Stimulated activated CD4-positive, alpha-beta T cell treated with anti-CD3 and anti-CD28 coated beads, Interleukin-2, amount 100 ng/mL, for 4 hours (primary cell): ENCODE data around the gene UTP11.
"Not testable (repeated sequence)": the region's sequence is repeated elsewhere in the genome, so short reads cannot be mapped to it uniquely, and the experiment has no call there.

Experiments used
- DNase-seq: peaks from one replicate; pipeline ENCODE4 v3.0.0-alpha.2; 2020; ENCODE audit warnings: low read depth

The UTP11 gene, protein sequence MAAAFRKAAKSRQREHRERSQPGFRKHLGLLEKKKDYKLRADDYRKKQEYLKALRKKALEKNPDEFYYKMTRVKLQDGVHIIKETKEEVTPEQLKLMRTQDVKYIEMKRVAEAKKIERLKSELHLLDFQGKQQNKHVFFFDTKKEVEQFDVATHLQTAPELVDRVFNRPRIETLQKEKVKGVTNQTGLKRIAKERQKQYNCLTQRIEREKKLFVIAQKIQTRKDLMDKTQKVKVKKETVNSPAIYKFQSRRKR

DNA sequence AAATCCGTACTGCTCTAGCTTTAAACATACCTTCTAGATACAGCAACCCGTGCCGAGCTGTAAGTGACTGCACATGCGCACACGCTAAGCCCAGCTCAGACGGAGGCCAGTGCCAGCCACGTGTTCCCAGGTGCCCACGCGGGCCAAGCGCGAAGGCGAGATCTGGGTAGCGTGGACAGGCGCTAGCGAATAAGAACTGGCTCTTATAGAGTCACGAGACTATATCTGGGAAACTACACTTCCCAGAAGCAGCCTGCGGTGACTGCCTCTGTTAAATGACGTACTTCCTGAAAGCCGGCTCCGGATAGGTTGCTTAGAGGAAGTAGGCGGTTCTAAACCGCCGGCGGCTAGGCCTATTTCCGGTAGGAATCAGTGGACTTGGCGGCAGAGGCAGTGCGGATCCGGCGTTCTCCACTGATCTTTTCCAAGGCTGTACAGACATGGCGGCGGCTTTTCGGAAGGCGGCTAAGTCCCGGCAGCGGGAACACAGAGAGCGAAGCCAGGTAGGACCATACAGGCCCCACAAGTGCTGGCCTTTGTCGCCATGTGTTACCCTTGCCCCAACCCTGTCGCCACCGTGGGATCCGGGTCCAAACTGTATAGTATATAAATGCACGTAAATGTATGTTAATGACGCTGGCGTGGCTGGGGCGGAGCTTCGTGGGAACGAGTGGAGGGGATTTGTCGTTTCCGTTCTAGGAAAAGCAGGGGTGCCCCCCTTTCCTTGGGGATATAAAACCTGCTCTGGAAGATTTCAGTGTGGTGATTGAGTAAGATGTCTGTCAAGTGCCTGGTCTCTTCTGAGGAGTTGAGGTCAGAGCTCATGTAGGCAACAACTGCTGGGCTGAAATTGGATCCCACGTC is at the start of gene UTP11:
UTP11 (plus strand) TSS at position 372 of the 864 bp plus-strand sequence; CDS start at position 441, 69 bp downstream.
- peak; percentile 88 for DNase-seq

DNA sequence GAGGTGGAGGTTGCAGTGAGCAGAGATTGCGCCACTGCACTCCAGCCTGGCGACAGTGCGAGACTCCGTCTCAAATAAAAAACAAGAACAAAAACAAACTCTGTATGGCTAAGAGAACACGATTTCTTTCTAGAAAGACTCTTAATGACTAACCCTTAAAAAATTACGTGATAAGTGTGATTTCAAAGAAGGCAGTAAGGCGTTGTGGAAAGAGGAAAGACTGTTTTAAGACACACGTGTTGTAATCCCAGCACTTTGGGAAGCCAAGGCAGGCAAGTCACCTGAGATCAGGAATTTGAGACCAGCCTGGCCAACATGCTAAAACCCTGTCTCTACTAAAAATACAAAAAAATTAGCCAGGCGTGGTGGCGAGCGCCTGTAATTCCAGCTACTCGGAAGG is 48.4 kb upstream of the UTP11 start:
- not testable (repeated sequence) for DNase-seq

DNA sequence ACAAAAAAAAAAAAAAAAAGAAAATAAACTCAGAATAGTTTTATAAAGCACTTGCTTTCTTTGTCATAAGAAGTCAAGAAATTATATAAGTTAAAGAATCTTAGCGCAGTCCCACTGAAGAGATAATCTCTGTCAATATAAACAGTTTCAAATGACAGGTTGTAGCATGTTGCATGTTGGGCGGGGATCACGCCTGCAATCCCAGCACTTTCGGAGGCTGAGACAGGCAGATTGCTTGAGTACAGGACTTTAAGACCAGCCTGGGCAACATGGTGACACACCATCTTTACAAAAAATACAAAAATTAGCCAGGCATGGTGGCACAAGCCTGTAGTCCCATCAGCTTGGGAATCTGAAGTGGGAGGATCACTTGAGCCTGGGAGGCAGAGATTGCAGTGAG is 47.2 kb upstream of the UTP11 start:
- no peak for DNase-seq

DNA sequence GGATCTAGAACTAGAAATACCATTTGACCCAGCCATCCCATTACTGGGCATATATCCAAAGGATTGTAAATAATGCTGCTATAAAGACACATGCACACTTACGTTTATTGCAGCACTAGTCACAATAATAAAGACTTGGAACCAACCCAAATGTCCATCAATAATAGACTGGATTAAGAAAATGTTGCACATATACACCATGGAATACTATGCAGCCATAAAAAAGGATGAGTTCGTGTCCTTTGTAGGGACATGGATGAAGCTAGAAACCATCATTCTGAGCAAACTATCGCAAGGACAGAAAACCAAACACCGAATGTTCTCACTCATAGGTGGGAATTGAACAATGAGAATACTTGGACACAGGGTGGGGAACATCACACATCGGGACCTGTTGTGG is 38.9 kb upstream of the UTP11 start:
- not testable (repeated sequence) for DNase-seq

DNA sequence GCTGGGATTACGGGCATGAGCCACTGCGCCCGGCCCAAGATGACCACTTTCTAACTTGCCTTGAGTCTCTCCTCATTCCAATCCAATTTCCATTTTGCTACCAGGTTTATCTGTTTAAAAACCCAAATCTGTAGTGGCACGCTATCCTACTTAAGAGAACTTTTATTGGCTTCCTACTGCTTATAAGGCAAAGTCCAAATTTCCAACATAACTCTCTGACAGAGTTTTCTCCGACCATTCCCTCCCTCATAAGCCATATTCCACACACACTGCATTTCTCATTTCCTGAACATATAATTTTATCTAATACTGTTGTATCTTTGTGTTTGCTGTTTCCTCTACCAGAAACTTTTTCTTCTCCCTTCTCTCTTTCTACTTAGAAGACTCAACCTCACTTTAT is 38.0 kb upstream of the UTP11 start:
- no peak for DNase-seq

DNA sequence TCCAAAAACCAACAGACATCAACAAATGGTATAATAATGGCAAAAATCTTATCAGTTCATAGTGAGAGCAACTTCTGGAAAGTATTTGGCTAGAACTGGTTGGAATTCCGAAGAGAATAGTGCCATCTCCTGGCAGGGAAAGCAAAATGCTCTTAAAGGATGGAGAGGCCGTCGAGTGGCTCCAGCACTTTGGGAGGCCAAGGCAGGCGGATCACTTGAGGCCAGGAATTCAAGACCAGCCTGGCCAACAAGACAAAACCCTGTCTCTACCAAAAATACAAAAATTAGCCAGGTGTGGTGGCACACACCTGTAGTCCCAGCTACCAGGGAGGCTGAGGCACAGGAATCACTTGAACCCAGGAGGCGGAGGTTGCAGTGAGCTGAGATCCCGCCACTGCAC is 37.5 kb upstream of the UTP11 start:
- not testable (repeated sequence) for DNase-seq

DNA sequence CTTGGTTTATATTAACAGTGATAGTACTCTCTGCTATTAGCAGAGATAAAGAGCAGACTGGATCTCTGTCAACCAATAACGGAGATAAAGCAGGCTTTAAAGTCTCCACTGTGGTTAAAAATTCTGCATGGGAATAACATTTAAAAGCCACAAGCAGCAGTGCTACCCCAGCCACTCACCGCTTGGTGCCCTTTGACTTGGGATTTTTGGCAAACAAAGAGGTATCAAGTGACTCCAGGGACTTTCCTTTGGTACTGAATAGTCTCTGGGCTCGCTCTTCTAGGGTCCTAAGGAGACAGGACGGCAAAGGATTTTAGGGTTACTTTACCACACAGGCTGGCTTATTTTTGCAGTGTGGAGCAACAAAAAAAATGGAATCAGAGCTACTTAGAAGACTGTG is 34.0 kb upstream of the UTP11 start:
- DNase-seq, result no peak

DNA sequence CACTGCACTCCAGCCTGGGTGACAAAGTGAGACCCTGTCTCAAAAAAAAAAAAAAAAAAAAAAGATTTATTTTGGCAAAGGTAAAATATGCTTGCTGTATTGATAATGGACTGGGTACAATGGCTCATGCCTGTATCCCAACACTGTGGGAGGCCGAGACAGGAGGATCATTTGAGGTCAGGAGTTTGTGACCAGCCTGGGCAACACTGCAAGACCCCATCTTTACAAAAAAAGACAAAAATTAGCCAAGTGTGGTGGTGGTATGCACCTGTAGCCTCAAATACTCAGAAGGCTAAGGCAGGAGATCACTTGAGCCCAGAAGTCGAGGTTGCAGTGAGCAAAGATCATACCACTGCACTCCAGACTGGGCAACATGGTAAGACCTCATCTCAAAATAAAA is 29.0 kb upstream of the UTP11 start:
- DNase-seq, result no peak

DNA sequence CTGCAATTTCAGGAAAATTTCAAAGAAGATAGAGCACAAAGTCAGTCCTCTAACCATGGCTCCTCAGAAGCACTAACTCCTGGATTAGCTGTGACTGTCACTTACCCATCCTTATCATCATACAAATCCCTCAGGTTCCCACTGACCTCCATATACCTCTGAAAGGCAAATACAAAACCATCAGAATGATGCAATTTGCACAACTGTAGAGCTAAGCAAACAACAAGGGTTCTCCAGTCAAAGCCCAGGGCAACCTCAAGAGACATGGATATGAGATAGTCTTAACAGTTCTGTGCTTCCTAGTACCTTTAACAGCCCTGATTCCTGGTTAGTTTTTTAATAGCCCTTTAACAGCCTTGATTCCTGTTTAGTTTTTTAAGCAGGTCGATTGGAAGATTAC is 24.9 kb upstream of the UTP11 start:
- no peak for DNase-seq

DNA sequence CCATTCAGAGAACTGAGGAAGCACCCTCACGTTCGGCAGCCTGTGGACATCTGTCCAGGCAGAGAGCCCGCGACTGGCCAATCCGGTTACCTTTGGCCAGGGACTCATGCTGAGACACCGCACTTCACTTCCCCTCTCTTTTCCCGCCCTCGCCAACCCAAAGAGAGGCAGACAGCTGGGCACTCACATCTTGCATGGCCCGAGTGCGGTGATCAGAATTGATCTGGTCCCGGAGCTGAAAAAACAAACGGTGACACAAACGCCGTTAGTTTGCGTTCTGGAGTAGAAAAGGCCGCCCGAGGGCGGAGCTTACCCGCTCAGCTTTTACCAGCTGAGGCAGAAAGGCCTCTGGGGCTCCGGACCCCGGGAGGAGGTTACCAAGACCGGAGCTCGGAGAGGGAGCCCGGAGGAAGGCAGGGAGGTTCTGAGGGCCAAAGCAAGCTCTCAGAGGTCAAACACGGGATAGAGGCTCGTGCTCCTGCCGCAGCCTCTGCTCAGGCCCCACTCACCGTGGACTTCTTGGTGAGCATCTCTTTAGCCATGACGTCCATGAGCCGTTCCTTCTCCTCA is 23.1 kb upstream of the UTP11 start:
- DNase-seq, result no peak

DNA sequence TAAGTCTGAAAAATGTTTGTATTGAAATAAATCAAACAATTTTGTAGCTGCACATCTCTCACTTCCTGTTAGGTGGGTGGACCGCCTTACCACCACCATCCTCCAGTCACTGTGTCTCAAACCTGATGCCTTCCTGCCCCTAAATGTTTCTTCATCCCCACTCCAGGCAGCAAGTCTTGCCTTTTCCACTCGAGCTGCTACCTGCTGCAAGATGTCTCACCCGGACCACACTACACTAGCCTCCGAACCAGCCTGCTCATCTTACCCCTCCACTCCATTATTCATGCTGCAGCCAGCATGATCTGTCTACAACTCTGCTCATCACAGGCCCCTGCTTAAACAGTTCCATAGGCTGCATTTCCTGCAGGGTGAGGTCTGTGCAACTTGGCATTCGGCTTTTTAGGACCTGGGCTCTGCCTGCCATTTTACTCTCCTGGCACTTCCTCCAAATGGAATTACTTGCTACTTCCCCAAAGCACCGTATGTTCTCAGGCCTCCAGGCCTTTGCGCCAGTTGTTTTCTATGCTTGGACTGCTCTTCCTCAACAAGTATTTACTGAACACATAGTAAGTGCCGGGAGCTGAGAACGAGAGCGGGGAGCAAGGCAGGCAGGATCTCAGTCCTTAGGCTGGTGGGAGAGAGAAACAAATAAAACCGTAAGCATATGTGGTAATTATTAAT is 17.5 kb upstream of the UTP11 start:
- DNase-seq, result no peak

DNA sequence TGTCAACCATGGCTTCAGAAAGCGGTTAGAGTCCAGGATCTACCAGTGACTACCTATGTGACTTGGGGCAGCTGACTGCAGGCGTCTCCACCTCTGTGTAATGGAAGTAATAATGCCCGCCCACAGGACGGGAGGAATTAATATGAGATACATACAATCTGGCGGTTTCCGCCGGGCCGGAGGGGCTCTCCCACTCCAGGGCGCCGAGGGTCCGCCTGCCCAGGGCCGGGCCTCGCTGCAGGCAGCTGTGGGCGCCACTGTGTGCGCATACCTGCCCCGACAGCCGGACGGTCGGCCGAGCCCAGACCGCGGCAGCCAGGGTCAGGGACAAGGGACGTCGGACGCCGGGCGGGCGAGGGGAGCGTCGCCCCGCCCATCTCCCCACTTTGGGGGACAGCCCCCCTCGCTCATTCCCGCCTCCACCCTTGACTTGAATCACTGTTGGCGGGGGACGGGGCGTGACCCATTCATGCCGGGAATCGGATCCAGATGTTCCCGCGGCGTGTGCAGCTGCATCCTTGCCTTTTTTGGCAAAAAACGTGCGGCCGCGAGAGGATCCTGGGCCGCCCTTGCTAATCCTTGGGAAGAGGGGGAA is 16.7 kb upstream of the UTP11 start:
- no peak for DNase-seq

DNA sequence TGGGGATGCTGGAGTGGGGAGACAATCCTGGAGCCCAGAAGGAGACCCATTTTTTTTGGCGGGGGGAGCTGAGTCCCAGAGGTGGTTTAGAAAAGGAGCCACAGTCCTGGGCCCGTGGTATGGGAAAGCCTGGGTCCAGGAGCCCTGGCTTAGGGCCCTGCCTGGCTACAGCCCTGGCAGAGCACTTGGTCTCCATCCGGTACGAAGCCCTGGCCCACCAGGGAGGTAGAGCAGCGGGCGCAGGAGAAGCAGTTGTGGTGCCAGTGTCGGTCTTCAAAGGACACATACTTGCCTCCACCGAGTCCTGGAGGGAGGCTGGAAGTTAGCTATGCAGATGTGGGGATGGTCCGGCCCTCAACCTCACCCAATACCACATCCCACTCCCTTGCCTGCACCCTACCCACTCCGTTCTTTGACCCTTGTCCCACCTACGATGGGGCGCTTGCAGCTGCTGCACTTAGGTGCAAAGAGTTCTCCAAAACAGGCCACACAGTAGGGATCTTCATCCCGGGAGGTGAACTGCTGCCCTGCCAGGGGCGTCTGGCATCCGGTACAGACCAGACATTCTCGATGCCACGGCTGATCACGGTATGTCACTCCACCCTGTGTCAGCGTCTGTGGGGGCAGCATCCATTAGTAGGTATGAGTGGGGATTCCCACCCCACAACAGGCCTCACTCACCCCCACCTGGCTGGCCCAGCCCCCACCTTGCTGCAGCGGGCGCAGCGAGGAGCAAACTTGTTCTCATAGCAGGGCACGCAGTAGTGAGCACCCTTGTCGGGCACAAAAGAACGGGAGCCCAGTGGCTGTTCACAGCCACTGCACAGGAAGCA is 15.1 kb upstream of the UTP11 start:
- DNase-seq, result no peak

DNA sequence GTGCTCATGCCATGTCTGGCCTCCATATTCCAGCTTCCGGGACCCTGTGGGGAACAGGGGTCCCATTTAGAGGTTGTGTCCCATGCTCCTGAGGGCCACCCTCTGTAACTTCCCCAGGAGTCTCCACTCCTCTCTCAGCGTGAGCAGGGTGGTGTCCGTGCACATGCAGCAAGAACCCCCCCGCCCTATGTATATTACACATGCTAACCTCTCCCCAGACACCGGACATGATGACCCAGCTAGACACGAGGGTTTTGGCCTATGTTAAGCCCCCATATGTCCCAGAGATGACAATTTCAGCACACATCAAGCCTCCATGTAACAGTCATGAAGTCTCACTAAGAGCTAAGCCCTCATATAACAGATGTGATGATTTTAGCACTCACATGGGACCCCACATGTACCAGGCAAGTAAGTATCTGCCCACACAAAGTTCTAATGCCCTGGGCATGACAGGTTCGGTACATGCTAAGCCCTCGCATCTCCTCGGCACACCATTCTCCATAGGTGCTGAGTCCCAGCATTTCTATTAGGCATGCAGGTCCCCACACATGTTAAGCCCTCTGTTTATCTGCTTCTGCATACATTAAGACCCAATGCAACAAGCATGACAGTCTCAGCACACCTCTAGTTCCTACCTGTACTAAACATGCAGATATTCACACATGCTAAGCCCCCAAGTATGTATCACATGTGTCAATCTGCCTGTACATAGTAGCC is 14.3 kb upstream of the UTP11 start:
- DNase-seq, result no peak

DNA sequence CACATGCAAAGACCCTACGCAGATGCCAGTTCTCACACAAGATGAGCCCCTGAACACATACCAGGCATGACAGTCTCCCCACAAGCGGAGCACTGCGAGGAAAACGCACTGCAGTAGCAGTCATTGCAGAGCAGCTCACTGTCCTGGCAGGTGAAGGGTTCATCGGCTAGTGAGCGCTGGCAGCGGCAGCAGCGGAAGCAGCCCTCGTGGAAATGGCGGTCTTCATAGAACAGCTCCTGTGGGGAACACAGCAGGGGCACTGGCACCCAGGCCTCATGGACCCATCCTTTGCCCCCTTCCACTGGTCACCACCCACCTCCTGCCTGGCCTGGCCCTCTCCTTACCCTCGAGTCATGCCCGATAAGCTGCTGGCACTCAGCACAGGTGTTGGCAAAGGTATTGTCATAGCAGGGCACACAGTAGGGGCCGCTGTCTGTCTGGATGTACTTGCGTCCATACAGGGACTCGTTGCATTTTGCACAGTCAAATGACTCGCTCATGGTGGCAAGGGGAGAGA is 13.6 kb upstream of the UTP11 start:
- DNase-seq, result no peak

DNA sequence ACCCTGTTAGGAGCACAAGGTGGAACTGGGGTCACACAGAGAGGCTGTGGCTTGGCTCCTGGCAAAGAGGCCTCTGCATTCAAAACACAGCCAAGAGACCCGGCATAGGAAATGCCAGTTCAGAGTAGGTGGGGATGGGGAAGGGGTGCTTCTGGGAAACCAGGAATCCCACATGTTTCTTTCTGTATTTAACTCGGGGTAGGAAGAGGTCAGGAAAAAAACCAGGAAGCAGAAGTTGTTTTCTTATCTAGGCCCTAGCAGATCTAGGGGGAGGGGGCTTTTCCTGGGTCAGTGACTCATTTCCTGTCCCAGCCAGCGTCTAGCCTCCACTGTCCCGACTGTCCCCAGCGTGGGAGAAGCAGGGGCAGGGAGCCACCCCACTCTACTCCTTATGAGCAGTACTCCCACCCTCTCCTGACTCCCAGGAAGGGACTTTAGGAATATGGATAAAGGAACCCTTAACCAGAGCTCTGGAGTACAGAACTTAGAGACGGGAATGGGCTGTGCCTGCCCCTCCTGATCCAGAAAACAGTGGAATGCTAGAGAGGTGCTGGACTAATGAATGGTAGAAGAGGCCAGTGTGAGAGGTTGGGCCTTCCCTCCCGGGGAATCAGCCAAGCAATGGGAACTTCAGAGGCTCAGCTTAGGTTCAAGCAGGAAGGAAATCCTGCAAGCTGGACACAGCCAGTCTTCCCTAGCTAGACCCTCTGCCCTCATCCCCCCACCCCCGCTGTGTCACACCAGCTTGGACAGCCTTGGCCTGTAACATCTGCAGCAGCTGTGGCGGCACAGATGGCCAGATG is 12.9 kb upstream of the UTP11 start:
- no peak for DNase-seq

DNA sequence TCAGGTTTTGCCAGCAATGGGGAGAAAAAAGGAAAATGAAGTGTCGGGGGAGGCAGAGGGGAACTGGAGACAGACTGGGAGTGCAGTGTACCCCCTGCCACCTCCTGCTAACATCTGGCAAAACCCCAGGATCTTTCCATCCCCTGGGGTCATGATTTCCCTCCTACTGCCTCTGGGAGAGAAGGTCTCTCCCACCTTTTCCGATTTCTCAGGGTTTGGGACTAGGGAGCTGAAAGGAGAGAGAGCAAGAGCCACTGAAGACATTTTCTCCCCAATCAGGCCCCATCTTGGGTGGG is 12.4 kb upstream of the UTP11 start:
- no peak for DNase-seq

DNA sequence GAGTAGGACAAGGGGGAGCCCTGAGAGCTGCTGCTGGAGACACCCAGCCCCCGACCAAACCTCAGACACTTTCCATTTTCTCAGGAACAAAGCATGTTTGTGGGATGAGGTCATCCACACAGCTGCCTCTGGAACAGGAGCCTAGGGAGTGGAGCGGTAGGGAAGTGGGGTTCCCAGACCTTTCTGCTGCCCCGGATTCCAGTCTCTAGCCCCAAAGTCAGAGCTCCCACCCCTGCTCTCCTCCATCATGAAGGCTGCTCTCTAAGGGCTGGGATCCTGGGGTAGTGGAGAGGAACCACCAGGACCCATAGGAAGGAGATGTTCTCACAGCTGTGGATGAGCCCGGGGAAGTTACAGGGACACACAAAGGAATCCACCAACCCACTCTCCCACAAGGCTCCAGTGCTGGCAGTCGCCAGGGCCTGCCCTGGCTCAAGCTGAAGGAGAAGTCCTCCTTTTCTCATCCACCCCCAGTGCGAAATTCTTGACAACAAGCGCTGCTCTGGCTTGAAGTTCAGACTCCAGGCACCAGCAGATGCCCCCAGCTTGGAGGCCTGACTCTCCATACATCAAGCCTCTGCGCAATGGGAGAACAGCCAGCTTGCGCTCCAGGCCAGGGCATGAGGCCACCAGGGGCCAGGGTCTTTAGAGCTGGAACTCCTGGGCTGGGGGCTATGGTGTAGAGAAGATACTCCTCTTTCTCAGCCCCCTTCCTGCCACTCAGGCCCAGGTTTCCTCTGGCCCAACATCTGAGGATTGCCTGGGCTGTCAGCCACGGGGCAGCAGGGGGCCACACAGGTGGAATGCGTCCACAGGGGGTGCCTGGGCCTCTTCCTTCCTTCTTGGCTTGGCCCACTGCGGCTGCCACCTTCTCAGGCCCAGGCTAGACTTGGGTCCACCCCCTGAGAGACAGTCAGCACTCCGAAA is 11.7 kb upstream of the UTP11 start:
- no peak for DNase-seq
